Uterus (tissue), 2 donors: ENCODE data around the gene VAT1L.

Experiments used
- CTCF ChIP-seq, 4 experiments: fragments of 200-600 bp in 2 of 4; fragments of 450-650 bp in 2 of 4; sonication (generic) in 2 of 4; IDR thresholded peaks; one replicate each; pipeline ENCODE4 v1.5.1; 2016 to 2019; ENCODE audit warnings: antibody characterized with exemption in 4 of 4, mild to moderate bottlenecking in 2 of 4, moderate library complexity in 1 of 4
- POLR2A ChIP-seq, 2 donors: fragments of 450-650 bp; IDR thresholded peaks; one replicate each; pipeline ENCODE4 v1.6.1; 2016; ENCODE audit warnings: antibody characterized with exemption in 2 of 2, mild to moderate bottlenecking in 1 of 2, moderate library complexity in 1 of 2

- TF ChIP-seq CTCF (IDR thresholded peaks at IDR 0.05) (no peak), POLR2A (IDR thresholded peaks at IDR 0.05) (no peak)
These were observed 39.9 kb upstream of the VAT1L start for GRCh38 chr16:77748421-77749005.
